Caco-2 (cell line): ENCODE data around the gene ZDBF2. TPM values are rescaled to one million over a fixed set of nuclear protein-coding genes. Genes with fewer than 3 reads are reported as not detected.
"Not testable (repeated sequence)": the region's sequence is repeated elsewhere in the genome, so short reads cannot be mapped to it uniquely, and the experiment has no call there.

Experiments
- BruUV-seq: library from RNA; stranded (reverse); fragments of 400-500 nt; replicated peaks from 2 replicates; lab custom pipeline; 2021; lab: Mats Ljungman, UMichigan
- CTCF ChIA-PET: fragments of 300-600 bp; sonication (Branson Sonifier 250); formaldehyde crosslinking; loops from one replicate; lab custom pipeline; 2022; ENCODE audit warnings: antibody characterized with exemption; lab: Charles Lee
- POLR2A ChIA-PET: fragments of 300-600 bp; sonication (Branson Sonifier 250); formaldehyde crosslinking; loops from one replicate; lab custom pipeline; 2022; ENCODE audit warnings: antibody characterized with exemption; lab: Charles Lee
- DNase-seq, 2 experiments: peaks; one replicate each; pipeline versions ENCODE4 v3.0.0 to v3.0.0-alpha.2; 2020 to 2022
- H3K27me3 ChIP-seq: replicated peaks from 2 replicates; pipeline ENCODE4 v1.6.0; 2011; ENCODE audit warnings: low read length; ENCODE audit not compliant: control insufficient read depth, insufficient read depth
- H3K36me3 ChIP-seq: 2 replicates; pipeline ENCODE4 v1.5.1; 2011; ENCODE audit warnings: low read length; ENCODE audit not compliant: control insufficient read depth, insufficient read depth
- H3K4me1 ChIP-seq: fragments of 250-450 bp; sonication (Bioruptor Pico); 2 replicates; pipeline ENCODE4 v1.5.1; 2020; ENCODE audit warnings: mild to moderate bottlenecking
- H3K4me3 ChIP-seq: 2 replicates; pipeline ENCODE4 v1.5.1; 2011; ENCODE audit warnings: low read depth, mild to moderate bottlenecking, control low read depth, low read length
- H3K9me3 ChIP-seq: fragments of 250-450 bp; sonication (Bioruptor Pico); 2 replicates; pipeline ENCODE4 v1.5.1; 2020; ENCODE audit warnings: mild to moderate bottlenecking, moderate library complexity
- H3K27ac Mint-ChIP-seq: one replicate; pipeline ENCODE4 v1.8.0; 2022; ENCODE audit warnings: mixed read lengths; ENCODE audit not compliant: unreplicated experiment
- H3K27me3 Mint-ChIP-seq: one replicate; pipeline ENCODE4 v1.8.0; 2022; ENCODE audit warnings: mixed read lengths; ENCODE audit not compliant: insufficient read depth, unreplicated experiment
- H3K36me3 Mint-ChIP-seq: one replicate; pipeline ENCODE4 v1.8.0; 2022; ENCODE audit warnings: mild to moderate bottlenecking, mixed read lengths; ENCODE audit not compliant: insufficient read depth, unreplicated experiment
- H3K4me1 Mint-ChIP-seq: one replicate; pipeline ENCODE4 v1.8.0; 2022; ENCODE audit warnings: low read depth, mixed read lengths; ENCODE audit not compliant: unreplicated experiment
- H3K4me3 Mint-ChIP-seq: one replicate; pipeline ENCODE4 v1.8.0; 2022; ENCODE audit warnings: mild to moderate bottlenecking, moderate library complexity, mixed read lengths; ENCODE audit not compliant: unreplicated experiment
- H3K9me3 Mint-ChIP-seq: one replicate; pipeline ENCODE4 v1.8.0; 2022; ENCODE audit warnings: mixed read lengths; ENCODE audit not compliant: unreplicated experiment
- CTCF ChIP-seq, 2 experiments: fragments of 200-600 bp in 1 of 2; IDR thresholded peaks; 1 replicate in 1 of 2; 2 replicates in 1 of 2; pipeline versions ENCODE4 v1.5.1 to v1.8.0; 2011 to 2022; ENCODE audit warnings: antibody characterized with exemption in 1 of 2, control low read depth in 1 of 2, inconsistent platforms in 1 of 2, low read depth in 1 of 2, low read length in 1 of 2, mild to moderate bottlenecking in 1 of 2, moderate library complexity in 1 of 2; ENCODE audit not compliant: insufficient read depth in 1 of 2, severe bottlenecking in 1 of 2, unreplicated experiment in 1 of 2
- intact Hi-C: fragments of 100-400 bp; cut with micrococcal nuclease; formaldehyde crosslinking; loops from one replicate; pipeline ENCODE4 v1.10.0; 2022; ENCODE audit not compliant: unreplicated experiment
- total RNA-seq: library from RNA; stranded (reverse); gene quantifications from 2 replicates; pipeline ENCODE4 v1.2.3, GENCODE V29; 2022

The ZDBF2 gene
- total RNA-seq, 1 experiment from 2014 or later: 6.5 TPM

- Histone ChIP-seq H3K27me3 (no peaks in the 10 kb centered on the region), H3K4me3 (no peak overlapping the region), H3K36me3 (no peaks in the 10 kb centered on the region), H3K9me3 (peaks cover 9% of the 10 kb centered on the region; the same call in 1 of the 2 replicates), H3K4me1 (no peaks in the 10 kb centered on the region)
- no peak for DNase-seq
- Mint-ChIP-seq H3K4me3 (no peak overlapping the region), H3K4me1 (no peaks in the 10 kb centered on the region), H3K27ac (no peak overlapping the region), H3K27me3 (peaks cover 2% of the 10 kb centered on the region), H3K36me3 (peaks cover 5% of the 10 kb centered on the region), H3K9me3 (peaks cover 15% of the 10 kb centered on the region)
- ChIA-PET POLR2A (no interaction called here), CTCF (no interaction called here)
- intact Hi-C loops: no loop called here
- no peak for TF ChIP-seq CTCF (IDR thresholded peaks at IDR 0.05; ENCODE audit: insufficient read depth in 1 of 2, low read depth in 1 of 2, low read length in 1 of 2, severe bottlenecking in 1 of 2, unreplicated experiment in 1 of 2)
- BruUV-seq: no TSS peak
These were observed 79.2 kb downstream of the ZDBF2 start for GRCh38 chr2:206353685-206354084.

GRCh38 chr2:206354129-206354528 is 79.7 kb downstream of the ZDBF2 start:
- CTCF ChIA-PET: no interaction called here
- H3K4me3 Mint-ChIP-seq: no peak overlapping the region

GRCh38 chr2:206356840-206357239 is 82.4 kb downstream of the ZDBF2 start:
- H3K36me3 Mint-ChIP-seq, H3K27me3 Mint-ChIP-seq, H3K4me1 Mint-ChIP-seq, BruUV-seq, H3K27ac Mint-ChIP-seq, intact Hi-C loops, POLR2A ChIA-PET, DNase-seq, H3K4me3 ChIP-seq, CTCF ChIA-PET, H3K9me3 Mint-ChIP-seq, H3K27me3 ChIP-seq, H3K36me3 ChIP-seq, H3K4me3 Mint-ChIP-seq, H3K9me3 ChIP-seq, H3K4me1 ChIP-seq: not testable (repeated sequence)

More at GRCh38 chr2:206354129-206354528, 79.7 kb downstream of the ZDBF2 start:
- no peak overlapping the region for H3K27ac Mint-ChIP-seq
- H3K27me3 Mint-ChIP-seq: peaks cover 4% of the 10 kb centered on the region
- TF ChIP-seq CTCF (IDR thresholded peaks at IDR 0.05; ENCODE audit: insufficient read depth in 1 of 2, low read depth in 1 of 2, low read length in 1 of 2, severe bottlenecking in 1 of 2, unreplicated experiment in 1 of 2): no peak
- Histone ChIP-seq H3K4me1 (no peaks in the 10 kb centered on the region), H3K36me3 (no peaks in the 10 kb centered on the region), H3K4me3 (no peak overlapping the region), H3K9me3 (peaks cover 9% of the 10 kb centered on the region; the same call in 1 of the 2 replicates), H3K27me3 (no peaks in the 10 kb centered on the region)
- peaks cover 15% of the 10 kb centered on the region for H3K9me3 Mint-ChIP-seq
- peaks cover 5% of the 10 kb centered on the region for H3K36me3 Mint-ChIP-seq
- POLR2A ChIA-PET: no interaction called here
- DNase-seq: no peak
- no TSS peak for BruUV-seq
- intact Hi-C loops: no loop called here
- H3K4me1 Mint-ChIP-seq: no peaks in the 10 kb centered on the region

- intact Hi-C loops, H3K36me3 Mint-ChIP-seq, H3K9me3 Mint-ChIP-seq, H3K27ac Mint-ChIP-seq, H3K4me1 Mint-ChIP-seq, CTCF ChIA-PET, H3K9me3 ChIP-seq, H3K4me1 ChIP-seq, H3K36me3 ChIP-seq, DNase-seq, H3K4me3 Mint-ChIP-seq, H3K27me3 ChIP-seq, H3K27me3 Mint-ChIP-seq, POLR2A ChIA-PET, H3K4me3 ChIP-seq, BruUV-seq: not testable (repeated sequence)
These were observed 86.4 kb downstream of the ZDBF2 start for GRCh38 chr2:206360840-206361239.
